ENCODE results near the gene ABCB11. TPM values are rescaled to one million over a fixed set of nuclear protein-coding genes. Genes with fewer than 3 reads are reported as not detected.

The ABCB11 gene
- total RNA-seq, 3 donors from 2014 or later (not counting 1 experiment from before 2014, with no cell fraction given): 0.07 to 0.48 (median 0.07) TPM

DNA sequence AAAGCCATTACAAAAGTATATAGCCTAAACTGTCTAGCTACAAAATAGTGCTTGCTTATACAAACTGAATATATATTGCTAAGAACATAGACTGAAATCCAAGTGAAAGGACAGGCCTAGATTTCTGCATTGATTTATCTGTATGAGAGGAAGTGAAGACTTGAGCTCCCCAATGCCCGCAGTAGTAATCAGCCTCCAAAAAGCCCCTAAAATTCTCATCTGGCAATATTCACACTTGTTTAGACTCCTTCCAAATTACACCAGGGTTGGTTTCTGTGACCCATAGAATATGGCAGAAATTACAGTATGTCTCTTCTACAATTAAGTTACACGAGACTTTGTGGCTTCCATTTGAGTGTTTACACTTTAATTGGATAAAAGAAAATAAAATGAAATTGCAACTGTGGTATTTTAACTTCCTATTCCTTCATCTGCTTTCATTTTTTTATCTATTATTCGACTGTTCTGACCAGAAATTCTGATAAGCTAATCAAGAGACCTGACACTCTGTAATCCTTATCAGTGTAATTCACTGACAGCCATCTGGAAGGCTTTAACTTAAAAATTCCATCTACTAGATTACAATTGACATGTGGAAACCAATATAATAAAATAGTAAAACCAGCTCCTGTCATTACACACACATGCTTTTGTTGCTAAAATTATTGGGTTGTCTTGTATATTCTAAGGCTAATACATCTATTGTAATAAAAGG lies 21.1 kb downstream of the ABCB11 start:
- WGBS (ENCODE audit: insufficient coverage): 25% methylated on average over 1 of the region's 3 CpGs
- TF ChIP-seq, protein P1, sequence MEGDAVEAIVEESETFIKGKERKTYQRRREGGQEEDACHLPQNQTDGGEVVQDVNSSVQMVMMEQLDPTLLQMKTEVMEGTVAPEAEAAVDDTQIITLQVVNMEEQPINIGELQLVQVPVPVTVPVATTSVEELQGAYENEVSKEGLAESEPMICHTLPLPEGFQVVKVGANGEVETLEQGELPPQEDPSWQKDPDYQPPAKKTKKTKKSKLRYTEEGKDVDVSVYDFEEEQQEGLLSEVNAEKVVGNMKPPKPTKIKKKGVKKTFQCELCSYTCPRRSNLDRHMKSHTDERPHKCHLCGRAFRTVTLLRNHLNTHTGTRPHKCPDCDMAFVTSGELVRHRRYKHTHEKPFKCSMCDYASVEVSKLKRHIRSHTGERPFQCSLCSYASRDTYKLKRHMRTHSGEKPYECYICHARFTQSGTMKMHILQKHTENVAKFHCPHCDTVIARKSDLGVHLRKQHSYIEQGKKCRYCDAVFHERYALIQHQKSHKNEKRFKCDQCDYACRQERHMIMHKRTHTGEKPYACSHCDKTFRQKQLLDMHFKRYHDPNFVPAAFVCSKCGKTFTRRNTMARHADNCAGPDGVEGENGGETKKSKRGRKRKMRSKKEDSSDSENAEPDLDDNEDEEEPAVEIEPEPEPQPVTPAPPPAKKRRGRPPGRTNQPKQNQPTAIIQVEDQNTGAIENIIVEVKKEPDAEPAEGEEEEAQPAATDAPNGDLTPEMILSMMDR (IDR thresholded peaks at IDR 0.05): no peak

DNA sequence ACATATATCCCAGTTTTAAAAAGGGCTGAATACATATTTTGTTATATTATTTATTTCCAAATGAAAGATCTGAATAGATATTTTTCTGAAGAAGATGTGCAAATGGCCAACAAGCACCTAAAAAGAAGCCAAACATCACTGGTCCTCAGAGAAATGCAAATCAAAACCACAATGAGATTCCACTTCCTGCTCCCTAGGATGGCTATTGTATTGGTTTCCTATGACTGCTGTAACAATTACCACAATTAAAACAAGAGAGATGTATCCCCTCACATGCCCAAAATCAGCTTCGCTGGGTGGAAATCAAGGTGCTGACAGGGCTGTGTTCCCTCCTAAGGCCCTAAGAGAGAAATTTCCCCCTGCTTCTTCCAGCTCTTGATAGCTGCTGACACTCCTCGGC lies 23.2 kb downstream of the ABCB11 start:
- Histone ChIP-seq H3K36me3 (ENCODE audit: control insufficient read depth, insufficient read depth, low read length) (no peaks in the 10 kb centered on the region), H3K4me1 (ENCODE audit: control insufficient read depth, insufficient read depth, low read length) (no peaks in the 10 kb centered on the region), H3K9me3 (ENCODE audit: control insufficient read depth, insufficient read depth, low read length) (no peaks in the 10 kb centered on the region), H3K27me3 (ENCODE audit: control insufficient read depth, insufficient read depth, low read length) (no peaks in the 10 kb centered on the region), H3K4me3 (ENCODE audit: low read length) (no peak overlapping the region), H3K27ac (ENCODE audit: low read length) (no peak overlapping the region)
- intact Hi-C loops (cut with micrococcal nuclease): no loop called here
- no peak overlapping the region for H3K27ac Mint-ChIP-seq
- DNase-seq (no peak), ATAC-seq (no peak)
- TF ChIP-seq, protein P1 (IDR thresholded peaks at IDR 0.05): no peak
- whole genome bisulfite sequencing (ENCODE audit: insufficient coverage): 58% methylated on average over 2 of the region's 2 CpGs
- no peaks in the 10 kb centered on the region for H3K9me3 Mint-ChIP-seq
- no peak overlapping the region for H3K4me3 Mint-ChIP-seq
- no peaks in the 10 kb centered on the region for H3K36me3 Mint-ChIP-seq
- H3K4me1 Mint-ChIP-seq: peaks cover 0 to 4% of the 10 kb centered on the region in 2 donors
- peaks cover 0 to 11% of the 10 kb centered on the region in 2 donors for H3K27me3 Mint-ChIP-seq (ENCODE audit: low read depth in 2 of 2)

More for the DNA sequence above, 21.1 kb downstream of the ABCB11 start:
- Histone ChIP-seq H3K9me3 (ENCODE audit: control insufficient read depth, insufficient read depth, low read length) (no peaks in the 10 kb centered on the region), H3K4me3 (ENCODE audit: low read length) (no peak overlapping the region), H3K36me3 (ENCODE audit: control insufficient read depth, insufficient read depth, low read length) (no peaks in the 10 kb centered on the region), H3K27me3 (ENCODE audit: control insufficient read depth, insufficient read depth, low read length) (no peaks in the 10 kb centered on the region), H3K4me1 (ENCODE audit: control insufficient read depth, insufficient read depth, low read length) (no peaks in the 10 kb centered on the region), H3K27ac (ENCODE audit: low read length) (no peak overlapping the region)
- ATAC-seq: no peak
- Mint-ChIP-seq H3K4me3 (no peak overlapping the region), H3K4me1 (peaks cover 3 to 4% of the 10 kb centered on the region in 2 donors), H3K36me3 (no peaks in the 10 kb centered on the region), H3K27me3 (ENCODE audit: low read depth in 2 of 2) (peaks cover 0 to 3% of the 10 kb centered on the region in 2 donors), H3K27ac (no peak overlapping the region), H3K9me3 (no peaks in the 10 kb centered on the region)
- intact Hi-C loops (cut with micrococcal nuclease): no loop called here
- no peak for DNase-seq

DNA sequence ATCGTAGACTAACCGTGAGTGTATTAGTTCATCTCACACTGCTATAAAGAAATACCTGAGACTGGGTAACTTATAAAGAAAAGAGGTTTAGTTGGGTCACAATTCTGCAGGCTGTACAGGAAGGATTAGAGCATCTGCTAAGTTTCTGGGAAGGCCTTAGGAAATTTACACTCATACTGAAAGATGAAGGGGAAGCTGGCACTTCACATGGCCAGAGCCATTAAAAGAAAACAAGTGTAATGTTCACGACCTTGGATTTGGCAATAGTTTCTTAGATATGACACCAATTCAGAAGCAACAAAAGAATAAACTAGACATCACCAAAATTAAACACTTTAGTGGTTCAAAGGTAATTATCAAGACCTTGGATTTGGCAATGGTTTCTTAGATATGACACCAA lies 23.8 kb downstream of the ABCB11 start:
- no peaks in the 10 kb centered on the region for H3K36me3 Mint-ChIP-seq
- peaks cover 0 to 11% of the 10 kb centered on the region in 2 donors for H3K27me3 Mint-ChIP-seq (ENCODE audit: low read depth in 2 of 2)
- intact Hi-C loops (cut with micrococcal nuclease): no loop called here
- H3K27me3 ChIP-seq (ENCODE audit: control insufficient read depth, insufficient read depth, low read length): no peaks in the 10 kb centered on the region
- H3K27ac ChIP-seq (ENCODE audit: low read length): no peak overlapping the region
- H3K4me1 ChIP-seq (ENCODE audit: control insufficient read depth, insufficient read depth, low read length): no peaks in the 10 kb centered on the region
- H3K4me3 ChIP-seq (ENCODE audit: low read length): no peak overlapping the region
- no CpG with 5 or more reads among the region's 3 CpGs for WGBS (ENCODE audit: insufficient coverage)
- H3K4me3 Mint-ChIP-seq: no peak overlapping the region
- H3K36me3 ChIP-seq (ENCODE audit: control insufficient read depth, insufficient read depth, low read length): no peaks in the 10 kb centered on the region
- ATAC-seq (no peak), DNase-seq (no peak)
- TF ChIP-seq, protein P1 (IDR thresholded peaks at IDR 0.05): no peak
- peaks cover 0 to 4% of the 10 kb centered on the region in 2 donors for H3K4me1 Mint-ChIP-seq
- H3K9me3 Mint-ChIP-seq: no peaks in the 10 kb centered on the region
- no peak overlapping the region for H3K27ac Mint-ChIP-seq
- no peaks in the 10 kb centered on the region for H3K9me3 ChIP-seq (ENCODE audit: control insufficient read depth, insufficient read depth, low read length)

DNA sequence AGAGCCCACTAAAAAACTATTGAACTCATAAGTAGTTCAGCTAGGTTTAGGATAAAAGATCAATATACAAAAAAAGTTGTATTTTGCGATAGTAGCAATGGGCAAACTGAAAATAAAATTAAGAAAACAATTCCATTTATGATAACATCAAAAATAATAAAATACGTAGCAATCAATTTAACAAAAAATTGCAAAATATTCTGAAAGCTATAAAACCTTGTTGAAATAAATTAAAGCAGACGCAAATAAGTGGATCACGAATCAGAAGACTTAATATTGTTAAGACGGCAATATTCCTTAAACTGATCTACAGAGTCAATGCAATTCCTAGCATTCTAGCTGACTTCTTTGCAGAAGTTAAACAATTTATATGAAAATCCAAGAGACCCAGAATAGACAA lies 24.5 kb downstream of the ABCB11 start:
- ATAC-seq: no peak
- DNase-seq: no peak
- no peaks in the 10 kb centered on the region for H3K36me3 ChIP-seq (ENCODE audit: control insufficient read depth, insufficient read depth, low read length)
- no peaks in the 10 kb centered on the region for H3K9me3 ChIP-seq (ENCODE audit: control insufficient read depth, insufficient read depth, low read length)
- H3K27me3 ChIP-seq (ENCODE audit: control insufficient read depth, insufficient read depth, low read length): no peaks in the 10 kb centered on the region
- H3K4me1 ChIP-seq (ENCODE audit: control insufficient read depth, insufficient read depth, low read length): no peaks in the 10 kb centered on the region
- 97% methylated on average over 3 of the region's 5 CpGs for WGBS (ENCODE audit: insufficient coverage)
- H3K4me3 ChIP-seq (ENCODE audit: low read length): no peak overlapping the region
- H3K9me3 Mint-ChIP-seq: no peaks in the 10 kb centered on the region
- no peak overlapping the region for H3K4me3 Mint-ChIP-seq
- intact Hi-C loops (cut with micrococcal nuclease): no loop called here
- no peaks in the 10 kb centered on the region for H3K36me3 Mint-ChIP-seq
- peaks cover 0 to 11% of the 10 kb centered on the region in 2 donors for H3K27me3 Mint-ChIP-seq (ENCODE audit: low read depth in 2 of 2)
- no peak overlapping the region for H3K27ac ChIP-seq (ENCODE audit: low read length)
- no peak overlapping the region for H3K27ac Mint-ChIP-seq
- H3K4me1 Mint-ChIP-seq: peaks cover 0 to 4% of the 10 kb centered on the region in 2 donors
- TF ChIP-seq, protein P1 (IDR thresholded peaks at IDR 0.05): no peak
